NCI-H1092 (cell line): ENCODE results near the gene CORO1C.
"Not testable (repeated sequence)": the region's sequence is repeated elsewhere in the genome, so short reads cannot be mapped to it uniquely, and the experiment has no call there.

Source experiments
- DNase-seq: peaks from one replicate; lab custom pipeline; 2025; lab: John Stamatoyannopoulos, UW

Gene CORO1C

DNA sequence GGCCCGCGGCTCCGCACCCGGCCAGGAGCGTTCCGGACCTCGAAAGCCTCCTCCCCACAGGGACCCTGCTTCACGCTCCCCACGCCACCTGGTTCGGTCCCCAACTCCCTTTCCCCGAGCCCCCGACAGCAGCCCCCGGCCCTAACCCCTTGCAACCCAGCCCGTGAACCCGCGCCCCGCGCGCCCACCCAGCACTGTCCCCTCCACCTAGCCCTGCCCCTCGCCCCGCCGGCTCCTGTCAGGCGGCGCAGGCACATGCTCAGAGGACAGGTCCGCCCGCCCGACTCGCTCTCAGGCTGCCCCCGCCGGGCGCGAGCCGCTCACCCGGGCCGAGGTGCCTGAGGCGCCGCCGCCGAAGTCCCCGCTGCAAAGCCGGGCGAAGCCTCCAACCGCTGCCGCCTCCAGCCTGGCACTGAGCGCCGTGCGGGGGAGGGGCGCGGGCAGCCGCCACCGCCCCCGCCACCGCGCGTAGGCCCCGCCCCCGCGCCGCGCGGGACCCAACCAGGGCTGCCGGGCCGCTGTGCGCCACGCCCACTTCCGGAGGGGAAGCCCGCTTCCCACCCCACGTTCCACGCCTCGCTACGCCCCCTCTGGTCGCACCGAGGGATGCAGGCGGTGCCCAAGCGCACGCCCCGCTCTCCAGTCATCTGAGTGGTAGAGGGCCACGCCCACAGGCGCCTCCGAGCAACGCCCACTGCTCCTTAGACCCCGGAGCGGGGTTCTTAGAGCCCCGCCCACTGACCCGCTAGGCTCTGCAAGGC is at the start of gene CORO1C:
TSS of gene CORO1C (minus strand) at position 414 of the 761 bp plus-strand sequence. CDS start 30,200 bp downstream, outside the sequence.
- peak; percentile 89 for DNase-seq

DNA sequence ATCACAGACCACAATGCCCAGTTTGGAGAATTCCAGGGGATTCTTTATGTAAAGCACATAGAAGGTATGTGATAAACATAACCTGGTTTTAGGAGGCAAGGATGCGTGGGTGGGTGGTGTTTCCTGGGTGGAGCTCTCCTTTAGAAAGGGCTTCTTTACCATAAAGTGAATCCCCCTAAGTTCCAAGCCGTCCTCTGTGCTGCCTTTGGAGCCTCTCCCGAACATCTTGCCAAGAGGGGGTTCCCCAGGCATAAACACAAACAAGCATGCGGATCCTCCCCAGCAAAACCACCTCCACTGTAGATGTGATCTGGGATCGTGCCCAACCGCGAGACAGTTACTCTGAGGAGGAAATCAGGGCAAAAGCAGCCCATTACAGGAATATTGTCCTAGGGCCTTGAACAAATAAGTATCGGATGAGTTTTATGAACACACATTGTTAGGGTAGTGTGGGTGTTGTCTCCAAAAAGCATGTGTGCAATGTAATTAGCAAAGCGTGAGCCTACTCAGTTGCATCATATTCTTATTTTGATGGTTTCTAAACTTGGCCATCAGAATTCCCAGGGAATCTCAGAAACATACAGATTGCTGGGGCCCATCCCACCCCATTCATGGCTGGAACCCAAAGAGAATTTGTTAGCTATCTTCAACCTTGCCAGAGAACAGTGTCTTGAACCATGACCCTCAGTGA is 48.8 kb upstream of the CORO1C start:
- DNase-seq, result no peak

DNA sequence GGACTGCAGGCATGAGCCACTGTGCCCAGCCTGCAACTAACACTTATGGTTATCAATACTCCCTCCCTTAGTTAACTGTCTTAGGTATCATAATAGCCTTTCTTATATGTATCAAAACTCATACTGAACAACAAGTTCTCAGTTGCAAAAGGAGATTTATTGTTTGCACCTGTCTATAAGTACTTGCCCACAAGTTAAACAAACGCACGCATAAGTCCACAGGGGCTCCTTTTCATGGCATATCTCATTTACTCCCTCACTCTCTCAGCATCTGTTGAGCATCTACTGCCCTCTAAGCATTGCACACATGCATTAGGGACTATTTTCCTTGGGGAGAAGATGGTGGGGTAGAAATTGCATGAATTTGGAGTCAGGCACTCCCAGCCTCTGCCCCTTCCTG is 46.7 kb upstream of the CORO1C start:
- DNase-seq, result no peak

DNA sequence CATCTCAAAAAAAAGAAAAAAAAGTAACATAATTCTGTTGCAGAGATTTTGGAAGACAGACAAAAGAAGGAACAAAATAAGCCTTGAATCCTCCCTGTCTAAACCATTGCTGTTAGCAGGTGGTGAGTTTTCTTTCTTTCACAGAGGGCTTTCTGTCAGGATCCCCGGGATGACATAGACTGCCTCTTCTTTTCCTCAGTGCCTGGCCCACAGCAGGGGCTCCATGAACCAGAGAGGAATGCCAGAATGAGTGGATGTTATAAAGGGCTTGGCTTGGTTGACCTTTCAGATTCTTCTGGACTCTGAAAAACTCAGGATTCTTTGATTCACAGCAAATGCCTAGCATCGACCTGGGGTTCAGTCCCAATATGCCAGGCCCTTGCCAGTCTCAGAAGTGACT is 45.8 kb upstream of the CORO1C start:
- no peak for DNase-seq

DNA sequence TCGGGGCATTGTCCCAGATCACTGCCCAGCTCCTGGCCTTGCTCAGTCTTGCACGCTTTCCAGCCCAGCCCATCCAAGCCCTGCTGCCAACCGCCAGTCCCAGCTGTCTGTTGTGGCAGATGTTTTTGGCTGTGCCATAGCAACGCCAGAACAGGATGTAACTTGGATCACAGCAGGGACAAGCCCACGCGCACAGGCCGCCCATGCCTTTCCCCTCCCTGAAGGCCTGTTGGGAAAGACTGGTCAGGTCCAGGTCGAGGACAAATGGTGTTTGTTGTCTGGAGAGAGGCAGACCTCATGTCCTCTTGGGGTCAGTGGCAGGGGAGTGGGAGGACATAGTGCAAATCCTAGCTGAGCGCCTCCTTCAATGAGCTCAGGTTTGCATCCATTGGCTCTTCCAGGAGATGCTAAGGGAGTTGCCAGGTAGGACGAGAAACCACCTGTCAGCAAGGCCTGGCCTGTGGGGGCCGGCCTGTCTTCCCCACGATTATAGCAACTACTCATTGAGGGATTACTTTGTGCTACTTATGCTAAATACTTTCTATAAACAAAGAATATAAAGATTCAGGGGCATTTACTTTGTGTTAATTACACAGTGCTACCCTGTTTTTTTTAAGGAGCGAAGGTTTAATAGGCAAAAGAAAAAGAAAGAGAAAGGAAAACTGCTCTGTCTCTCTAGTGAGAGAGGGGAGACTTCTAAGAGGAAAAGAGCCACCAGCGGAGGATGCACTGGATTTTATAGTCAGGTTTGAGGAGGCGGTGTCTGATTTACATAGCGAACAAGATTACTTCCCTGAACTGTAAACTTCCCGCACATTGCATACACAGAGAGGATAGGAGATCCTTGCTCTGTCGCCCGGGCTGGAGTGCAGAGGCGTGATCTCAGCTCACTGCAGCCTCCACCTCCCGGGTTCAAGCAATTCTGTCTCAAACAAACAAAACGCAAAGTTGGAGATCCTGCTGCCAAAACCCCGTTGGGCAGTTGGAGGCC is 42.8 kb upstream of the CORO1C start:
- peak; percentile 51 for DNase-seq

DNA sequence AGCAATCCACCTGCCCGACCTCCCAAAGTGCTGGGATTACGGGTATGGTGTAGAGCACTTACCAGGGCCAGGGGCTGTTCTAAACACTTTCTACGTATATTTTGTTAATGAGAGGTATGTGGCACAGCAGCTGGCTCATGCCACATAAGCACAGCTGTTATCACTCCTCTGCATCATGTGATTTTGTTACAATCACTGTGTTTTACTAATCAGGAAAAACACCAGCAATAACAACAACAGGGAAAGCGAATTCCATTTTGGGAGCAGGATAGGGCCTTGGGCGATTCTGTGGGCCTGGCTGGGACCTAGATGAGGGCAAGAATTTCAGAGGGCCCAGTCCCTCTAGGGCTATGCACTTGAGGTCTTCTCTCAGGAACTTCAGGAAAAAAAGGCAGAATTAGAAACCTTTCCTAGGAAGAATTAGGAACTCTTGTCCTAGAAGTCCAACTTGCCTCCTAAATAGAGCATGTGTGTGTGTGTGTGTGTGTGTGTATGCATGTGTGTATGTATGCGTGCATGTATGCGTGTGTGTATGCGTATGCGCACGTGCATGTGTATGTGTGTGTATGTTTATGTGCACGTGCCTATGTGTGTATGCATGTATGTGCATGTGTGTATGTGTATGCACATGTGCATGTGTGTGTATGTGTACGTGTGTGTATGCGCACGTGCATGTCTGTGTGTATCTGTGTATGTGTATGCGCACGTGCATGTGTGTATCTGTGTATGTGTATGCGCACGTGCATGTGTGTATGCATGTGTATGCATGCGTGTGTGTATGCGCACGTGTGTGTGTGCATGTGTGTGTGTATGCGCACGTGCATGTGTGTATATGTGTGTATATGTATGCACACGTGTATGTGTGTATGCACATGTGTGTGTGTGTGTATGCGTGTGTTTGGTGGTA is 41.8 kb upstream of the CORO1C start:
- DNase-seq, result no peak

DNA sequence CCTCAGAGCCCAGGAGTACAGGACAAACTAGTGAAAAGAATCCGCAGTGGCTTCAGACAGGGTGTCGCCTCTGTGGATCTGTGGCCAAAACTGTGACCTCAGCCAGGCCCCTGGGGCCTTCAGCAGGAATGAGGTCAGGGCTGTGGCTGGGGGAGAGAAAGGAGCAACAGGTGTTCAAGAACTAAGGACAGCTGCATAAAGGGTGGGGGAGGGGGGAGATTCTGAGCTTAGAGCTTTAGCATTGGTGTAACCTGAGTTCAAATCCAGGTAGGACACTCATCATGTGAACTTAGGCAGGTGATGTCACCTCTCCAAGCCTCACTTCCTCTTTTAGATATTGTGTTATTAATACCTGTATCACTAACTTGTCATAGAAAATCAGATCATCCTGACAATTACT is 40.9 kb upstream of the CORO1C start:
- no peak for DNase-seq

DNA sequence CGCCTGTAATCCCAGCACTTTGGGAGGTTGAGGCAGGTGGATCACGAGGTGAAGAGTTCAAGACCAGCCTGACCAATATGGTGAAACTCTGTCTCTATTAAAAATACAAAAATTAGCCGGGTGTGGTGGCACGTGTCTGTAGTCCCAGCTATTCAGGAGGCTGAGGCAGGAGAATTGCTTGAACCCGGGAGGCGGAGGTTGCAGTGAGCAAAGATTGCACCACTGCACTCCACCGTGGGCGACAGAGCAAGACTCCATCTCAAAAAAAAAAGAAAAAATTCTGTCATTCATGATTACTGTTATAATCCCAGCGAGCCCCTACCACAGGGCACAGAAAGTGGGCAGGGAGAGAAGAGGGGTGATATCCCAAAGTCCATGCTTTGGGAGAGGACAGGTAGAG is 40.5 kb upstream of the CORO1C start:
- not testable (repeated sequence) for DNase-seq

DNA sequence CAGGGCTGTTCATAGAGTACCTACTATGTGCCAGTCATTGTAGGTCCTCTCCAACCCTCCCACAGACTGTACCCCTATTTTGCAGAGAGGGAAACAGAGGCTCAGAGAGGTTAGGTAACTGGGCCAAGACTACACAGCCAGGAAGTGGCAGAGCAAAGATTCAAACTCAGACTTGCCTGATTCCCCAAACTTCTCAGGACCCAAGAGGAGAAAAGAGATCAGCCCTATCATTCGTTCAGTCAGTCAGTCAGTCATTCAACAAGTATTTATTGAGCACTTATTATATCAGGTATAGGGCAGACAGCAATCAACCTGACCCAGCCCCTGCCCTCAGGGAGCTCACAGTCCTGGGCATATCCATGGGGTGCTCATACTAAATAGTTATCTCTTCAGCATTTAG is 39.6 kb upstream of the CORO1C start:
- DNase-seq, result no peak

DNA sequence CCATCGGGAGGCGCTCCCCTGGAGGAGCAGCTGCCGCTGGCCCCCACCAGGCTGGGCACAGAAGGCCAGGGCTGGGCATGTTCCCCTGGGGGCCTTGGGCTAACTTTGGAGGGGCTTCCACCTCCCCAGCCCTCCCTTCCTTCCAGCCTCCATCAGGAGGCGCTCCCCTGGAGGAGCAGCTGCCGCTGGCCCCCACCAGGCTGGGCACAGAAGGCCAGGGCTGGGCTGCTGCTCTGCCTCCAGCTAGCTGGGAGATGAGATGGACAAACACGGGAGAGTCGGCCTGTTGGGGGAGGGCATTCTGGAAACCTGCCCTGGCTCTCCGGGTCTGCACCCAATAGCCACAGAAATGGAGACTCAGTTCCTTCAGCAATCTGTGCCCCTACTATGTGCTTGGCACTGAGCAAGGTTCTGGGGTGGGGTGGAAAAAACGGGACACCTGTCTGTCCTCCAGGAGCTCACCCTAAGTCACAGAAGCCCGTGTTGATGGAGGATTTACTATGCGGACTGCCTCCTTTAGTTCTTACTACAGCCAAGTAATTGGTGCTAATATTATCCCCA is 39.0 kb upstream of the CORO1C start:
- no peak for DNase-seq

DNA sequence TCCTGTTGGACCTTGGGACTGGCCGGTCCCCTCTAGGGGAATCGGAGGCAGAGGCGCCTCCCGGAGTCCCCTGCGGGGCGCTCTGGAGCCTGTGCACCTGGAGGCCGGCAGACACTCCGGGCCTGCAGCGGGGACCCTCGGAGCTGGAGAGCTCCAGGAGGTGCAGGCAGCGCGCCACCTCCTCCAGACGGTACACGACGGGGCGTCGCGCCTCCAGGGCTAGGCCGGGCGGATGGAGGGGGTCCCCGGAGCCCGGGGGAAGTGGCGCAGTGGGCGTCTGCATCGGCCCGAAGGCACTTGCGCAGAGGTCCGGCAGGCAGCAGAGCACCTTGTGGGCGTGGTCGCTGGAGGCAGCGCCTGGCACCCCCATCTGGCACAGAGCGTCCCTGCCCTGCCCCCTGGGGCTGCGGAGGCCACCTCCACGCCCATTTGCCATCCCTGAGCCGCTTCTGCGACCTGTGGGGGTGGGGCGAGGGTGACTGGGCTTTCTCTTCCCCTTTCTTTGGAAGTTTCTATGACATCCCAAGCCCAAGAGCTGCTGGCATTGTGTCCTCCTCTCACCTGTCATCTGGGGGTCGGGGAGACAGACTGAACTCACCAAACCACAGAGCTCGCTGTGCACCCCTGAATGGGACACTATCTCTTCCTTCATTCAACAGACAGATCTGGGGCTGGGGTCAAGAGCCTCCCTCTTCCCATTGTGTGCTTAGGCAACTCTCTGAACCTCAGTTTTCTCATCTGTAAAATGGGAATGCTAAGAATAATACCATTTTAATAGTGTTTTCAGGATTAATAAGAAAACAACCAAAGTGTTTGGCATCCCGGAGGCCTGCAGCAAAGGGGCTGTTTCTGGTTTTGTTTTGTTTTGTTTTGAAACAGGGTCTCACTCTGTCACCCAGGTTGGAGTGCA is 37.5 kb upstream of the CORO1C start:
- DNase-seq, result peak; percentile 8

DNA sequence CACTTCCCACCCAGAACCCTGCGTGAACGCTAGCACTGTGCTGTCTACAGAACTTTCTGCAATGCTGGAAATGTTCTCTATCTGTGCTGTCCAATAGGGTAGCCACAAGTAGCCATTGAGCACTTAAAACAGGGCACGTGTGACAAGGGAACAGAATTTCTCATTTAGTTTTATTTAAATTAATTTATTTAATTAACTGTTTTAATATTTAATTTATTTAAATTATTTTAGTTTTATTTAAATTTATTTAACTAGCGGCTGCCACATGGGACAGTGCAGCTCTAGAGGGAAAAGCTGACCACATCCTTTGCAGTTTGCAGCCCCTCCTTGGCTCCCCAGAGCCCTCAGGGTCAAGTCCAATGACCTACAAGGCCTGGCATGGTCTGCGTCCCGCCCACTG is 35.0 kb upstream of the CORO1C start:
- DNase-seq, result no peak

DNA sequence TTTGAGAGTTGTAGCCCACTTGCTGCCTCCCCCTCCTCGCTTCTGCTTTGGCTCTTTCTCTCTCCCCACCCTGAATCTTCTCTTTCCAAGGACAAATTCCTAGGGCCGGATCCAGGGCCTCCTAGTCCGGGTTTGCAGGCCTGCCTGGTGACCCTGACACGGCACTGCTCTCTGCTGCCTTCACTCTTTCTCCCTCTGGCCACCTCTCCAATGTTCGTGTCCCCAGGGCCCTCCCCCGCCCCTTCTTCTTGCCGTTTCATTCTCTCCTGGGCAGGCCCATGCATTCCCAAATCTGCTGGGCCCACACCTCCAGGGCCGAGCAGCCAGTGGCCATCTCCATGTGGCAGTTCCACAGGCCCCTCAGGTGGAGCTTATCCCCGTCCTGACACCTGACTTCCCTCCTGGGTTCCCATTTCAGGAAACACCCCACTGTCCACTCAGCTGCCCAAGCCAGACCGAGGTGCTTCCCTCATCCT is 34.0 kb upstream of the CORO1C start:
- DNase-seq, result no peak

DNA sequence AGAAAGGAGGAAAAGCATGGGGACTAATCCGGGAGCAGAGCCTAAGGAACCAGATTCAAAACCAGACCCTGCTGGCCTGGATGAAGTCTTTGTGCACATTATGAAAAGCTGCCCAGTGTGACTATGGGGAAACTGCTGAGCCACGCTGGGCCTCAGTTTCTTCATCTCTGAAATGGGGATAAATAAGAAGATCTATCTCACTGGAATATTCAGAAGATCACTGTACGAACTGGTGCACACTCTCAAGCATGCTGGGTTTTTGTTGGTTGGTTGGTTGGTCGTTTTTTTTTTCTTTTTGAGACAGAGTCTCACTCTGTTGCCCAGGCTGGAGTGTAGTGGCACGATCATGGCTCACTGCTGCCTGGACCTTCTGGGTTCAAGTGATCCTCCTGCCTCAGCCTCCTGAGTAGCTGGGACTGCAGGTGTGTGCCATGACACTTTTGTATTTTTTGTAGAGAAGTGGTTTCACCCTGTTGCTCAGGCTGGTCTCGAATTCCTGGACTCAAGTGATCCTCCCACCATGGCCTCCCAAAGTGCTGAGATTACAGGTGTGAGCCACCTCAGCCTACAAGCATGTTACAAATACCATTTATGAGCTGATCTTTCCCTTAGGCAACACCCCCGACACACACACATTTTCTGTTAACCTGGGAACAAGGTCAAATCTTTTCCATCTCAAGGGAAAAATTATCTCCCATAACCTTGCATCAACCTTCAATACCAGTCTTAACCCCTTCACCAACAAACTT is 33.4 kb upstream of the CORO1C start:
- no peak for DNase-seq

DNA sequence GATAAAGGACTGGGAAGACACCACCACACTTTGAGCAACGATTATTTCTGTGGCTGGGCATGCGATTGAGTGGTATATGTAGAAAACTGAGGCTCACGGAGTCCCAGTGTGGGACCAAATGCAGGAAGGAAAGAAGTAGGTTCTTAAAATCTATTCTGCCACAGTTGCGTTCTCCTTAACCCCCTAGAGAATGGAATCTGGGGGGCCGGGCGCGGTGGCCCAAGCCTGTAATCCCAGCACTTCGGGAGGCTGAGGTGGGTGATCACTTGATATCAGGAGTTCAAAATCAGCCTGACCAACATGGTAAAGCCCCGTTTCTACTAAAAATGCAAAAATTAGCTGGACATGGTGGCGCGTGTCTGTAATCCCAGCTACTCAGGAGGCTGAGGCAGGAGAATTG is 29.9 kb upstream of the CORO1C start:
- no peak for DNase-seq

DNA sequence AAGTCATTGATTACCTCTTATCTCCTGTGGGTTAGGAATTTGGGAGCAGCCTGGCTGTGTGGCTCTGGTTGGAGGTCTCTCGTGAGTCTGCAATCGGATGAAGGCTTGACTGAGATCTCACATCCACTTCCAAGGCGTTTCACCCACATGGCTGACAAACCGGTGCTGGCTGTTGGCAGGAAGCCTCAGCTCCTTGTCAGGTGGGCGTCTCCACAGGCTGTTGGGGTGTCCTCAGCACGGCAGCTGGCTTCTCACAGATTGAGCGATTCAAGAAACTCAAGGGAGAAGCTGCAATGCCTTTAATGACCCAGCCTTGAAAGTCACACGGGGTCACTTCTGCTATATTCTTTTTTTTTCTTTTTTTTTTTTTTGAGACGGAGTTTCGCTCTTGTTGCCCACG is 28.6 kb upstream of the CORO1C start:
- DNase-seq, result no peak

DNA sequence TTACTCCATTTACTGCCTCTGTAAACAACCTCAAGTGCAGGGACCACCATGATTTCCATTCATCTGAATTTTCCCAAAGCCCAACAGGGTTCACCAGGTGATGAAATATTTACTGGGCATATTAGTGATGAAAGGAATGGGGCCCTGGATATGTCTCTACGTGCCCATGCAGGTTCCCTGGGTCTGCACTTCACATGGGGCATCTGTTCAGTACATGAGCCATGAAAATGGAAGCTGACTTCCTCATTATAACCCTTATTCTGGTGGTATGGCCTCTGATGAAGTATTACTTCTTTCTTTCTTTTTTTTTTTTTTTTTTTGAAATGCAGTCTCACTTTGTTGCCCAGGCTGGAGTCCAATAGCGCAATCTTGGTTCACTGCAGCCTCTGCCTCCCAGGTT is 26.5 kb upstream of the CORO1C start:
- no peak for DNase-seq

DNA sequence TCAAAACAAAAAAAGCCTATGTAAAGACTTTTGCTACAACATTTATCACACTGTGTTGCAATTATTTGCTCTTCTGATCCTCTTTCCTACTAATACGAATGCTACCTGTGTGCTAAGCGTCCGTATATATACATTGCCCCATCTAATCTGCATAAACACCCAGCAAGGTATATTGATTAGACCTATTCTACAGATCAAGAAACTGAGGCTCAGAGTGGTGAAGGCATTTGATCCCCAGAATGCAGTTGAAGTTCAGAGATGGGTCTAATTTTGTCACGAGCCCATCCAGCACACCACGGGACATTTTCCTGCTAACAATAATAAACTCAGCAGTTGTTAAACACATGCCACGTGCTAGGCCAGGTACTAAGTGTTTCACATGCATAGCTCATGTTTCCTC is 25.1 kb upstream of the CORO1C start:
- DNase-seq, result no peak

DNA sequence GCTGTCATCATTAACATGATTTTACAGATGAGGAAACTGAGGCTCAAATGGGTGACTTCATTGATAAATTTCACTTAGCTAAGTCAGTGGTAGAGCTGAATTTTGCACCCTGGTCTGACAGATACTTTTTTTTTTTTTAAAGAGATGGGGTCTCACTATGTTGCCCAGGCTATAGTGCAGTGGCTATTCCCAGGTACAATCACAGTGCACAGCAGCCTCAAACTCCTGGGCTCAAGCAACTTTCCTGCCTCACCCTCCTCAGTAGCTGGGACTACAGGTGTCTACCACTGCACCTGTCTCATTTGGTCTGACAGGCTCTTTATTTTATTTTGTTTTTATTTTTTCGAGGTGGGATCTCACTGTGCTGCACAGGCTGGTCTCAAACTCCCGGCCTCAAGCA is 24.2 kb upstream of the CORO1C start:
- DNase-seq, result no peak
